Urinary bladder (tissue), 4 donors: ENCODE measurements around the gene AURKB. TPM values are rescaled to one million over a fixed set of nuclear protein-coding genes. Genes with fewer than 3 reads are reported as not detected.
"Not testable (repeated sequence)": the region's sequence is repeated elsewhere in the genome, so short reads cannot be mapped to it uniquely, and the experiment has no call there.

ENCODE experiments used
- DNase-seq: peaks from one replicate; pipeline ENCODE4 v3.0.0-alpha.2; 2015; ENCODE audit errors: extremely low spot score
- H3K27ac ChIP-seq: one replicate; pipeline ENCODE4 v1.5.1; 2013; ENCODE audit warnings: low read depth, mild to moderate bottlenecking, moderate library complexity
- H3K36me3 ChIP-seq: one replicate; pipeline ENCODE4 v1.6.1; 2013; ENCODE audit warnings: mild to moderate bottlenecking, moderate library complexity; ENCODE audit not compliant: insufficient read depth
- H3K4me1 ChIP-seq: one replicate; pipeline ENCODE4 v1.6.1; 2013; ENCODE audit warnings: mild to moderate bottlenecking, moderate library complexity; ENCODE audit not compliant: insufficient read depth
- H3K4me3 ChIP-seq: one replicate; pipeline ENCODE4 v1.5.1; 2013; ENCODE audit warnings: low read depth, low read length
- WGBS: extraction: QIAGEN DNeasy Blood & Tissue Kit; methylation state at CpG from one replicate; pipeline ENCODE4 v1.1.7; 2013; 5-methylcytosine and 5-hydroxymethylcytosine counted together
- polyA plus RNA-seq: library from polyadenylated mRNA; stranded (reverse); fragments of 200-250 nt; gene quantifications from one replicate; pipeline ENCODE4 v1.2.3, GENCODE V29; 2013
- total RNA-seq: library from RNA; depleted of rRNA; stranded (reverse); fragments of >200 nt; gene quantifications from one replicate; pipeline ENCODE4 v1.2.3, GENCODE V29; 2014
- donor health status: healthy with polysubstance abuse.
- donor health status: healthy.

The AURKB gene
- total and polyA plus RNA-seq, 2 donors = 0.66 to 9.3 TPM

DNA sequence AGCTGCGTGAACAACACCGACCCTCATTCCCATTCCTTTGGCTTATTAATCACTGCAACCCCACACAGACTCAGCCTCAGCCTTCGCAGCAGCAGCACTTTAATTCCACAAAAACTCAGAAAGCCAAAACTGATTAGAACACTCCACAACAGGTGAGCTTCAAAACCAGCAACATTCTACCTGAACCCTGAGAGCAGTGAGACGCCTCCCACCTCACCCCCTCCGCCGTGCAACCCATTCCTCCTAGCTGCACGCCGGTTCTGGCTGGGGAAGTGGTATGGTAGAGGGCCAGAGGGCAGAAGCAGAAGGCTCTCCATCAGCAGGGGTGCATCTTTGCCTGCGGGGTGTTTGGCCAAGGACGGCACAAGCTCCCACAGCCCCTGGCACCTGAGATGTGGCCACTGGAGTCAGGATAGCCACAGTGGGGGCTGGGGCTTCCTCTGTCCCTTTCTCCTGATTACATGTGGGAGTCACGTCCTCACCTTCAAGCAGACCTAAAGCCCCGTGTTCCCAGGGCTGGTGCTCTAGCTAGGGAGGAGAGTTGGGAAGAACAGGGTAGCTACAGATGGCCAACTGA lies 22.0 kb downstream of the AURKB start:
- Histone ChIP-seq H3K36me3 (no peaks in the 10 kb centered on the region), H3K27ac (no peak overlapping the region), H3K4me1 (no peaks in the 10 kb centered on the region), H3K4me3 (peak overlapping the region; percentile 71)
- no peak for DNase-seq
- WGBS = 31% methylated on average over 12 of the region's 12 CpGs

DNA sequence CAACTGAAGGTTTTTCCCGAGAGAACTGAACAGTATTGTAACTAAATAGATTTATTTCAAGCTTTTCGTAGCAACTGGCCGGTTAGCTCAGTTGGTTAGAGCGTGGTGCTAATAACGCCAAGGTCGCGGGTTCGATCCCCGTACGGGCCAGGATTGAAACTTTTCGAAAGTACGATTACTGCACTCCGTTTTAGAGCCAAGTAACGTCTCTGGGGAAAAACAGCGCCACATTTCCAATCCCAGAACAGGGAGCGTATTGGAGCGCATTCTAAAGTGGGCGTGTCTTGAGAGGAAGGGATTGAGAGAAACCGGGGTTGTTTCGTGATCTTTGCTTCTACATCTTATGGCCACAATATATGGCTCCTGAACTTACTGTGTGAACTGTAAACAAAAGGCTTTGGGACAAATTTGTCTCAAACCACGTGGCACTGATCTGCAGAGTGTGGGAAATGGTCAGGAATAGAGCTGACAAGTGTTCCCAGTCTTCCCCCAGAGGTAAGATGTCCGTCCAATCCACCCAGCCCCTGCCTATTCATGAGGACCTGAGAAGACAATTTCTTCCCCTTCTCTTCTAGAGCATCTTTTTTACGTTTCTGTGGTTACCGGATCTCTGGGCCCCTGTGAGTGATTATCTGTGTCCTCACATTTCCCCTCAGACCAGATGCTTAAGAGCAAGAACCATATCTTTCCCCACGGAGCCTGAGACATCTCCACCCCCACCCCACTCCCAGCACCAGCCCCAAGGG lies 22.7 kb downstream of the AURKB start:
- under 1% methylated on average over 25 of the region's 25 CpGs for WGBS
- peak; percentile 95 for DNase-seq
- Histone ChIP-seq H3K4me1 (no peaks in the 10 kb centered on the region), H3K36me3 (no peaks in the 10 kb centered on the region), H3K4me3 (peak overlapping the region; percentile 21), H3K27ac (peak overlapping the region; percentile 55)

DNA sequence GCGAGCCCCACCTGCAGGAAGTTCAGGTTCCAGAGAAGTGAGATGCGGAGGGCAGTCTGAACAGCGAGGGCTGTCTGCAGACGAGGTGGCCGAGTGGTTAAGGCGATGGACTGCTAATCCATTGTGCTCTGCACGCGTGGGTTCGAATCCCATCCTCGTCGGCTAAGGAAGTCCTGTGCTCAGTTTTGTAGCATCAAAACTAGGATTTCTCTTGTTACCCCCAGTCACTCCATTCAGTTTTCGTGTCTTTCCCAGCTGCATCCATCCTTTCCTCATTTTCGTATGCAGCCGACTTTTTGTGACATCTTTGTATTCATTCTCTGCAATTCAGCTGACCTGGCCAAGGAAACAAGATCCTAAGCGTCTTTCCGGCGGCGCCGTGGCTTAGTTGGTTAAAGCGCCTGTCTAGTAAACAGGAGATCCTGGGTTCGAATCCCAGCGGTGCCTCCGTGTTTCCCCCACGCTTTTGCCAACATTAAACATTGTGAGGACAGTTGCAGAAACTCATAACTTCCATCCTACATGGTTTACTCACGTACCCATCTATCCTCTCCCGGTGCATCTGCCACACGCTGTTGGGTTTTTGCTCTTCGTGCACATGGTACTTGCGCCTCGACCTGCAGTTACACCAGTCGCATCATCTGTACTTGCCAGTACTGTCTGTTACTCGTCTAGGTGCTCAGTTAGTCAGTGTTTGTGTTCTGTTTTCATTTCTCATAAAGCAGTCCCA lies 23.4 kb downstream of the AURKB start:
- Histone ChIP-seq H3K4me1 (no peaks in the 10 kb centered on the region), H3K4me3 (peak overlapping the region; percentile 56), H3K27ac (peak overlapping the region; percentile 55), H3K36me3 (no peaks in the 10 kb centered on the region)
- peak; percentile 96 for DNase-seq
- under 1% methylated on average over 32 of the region's 32 CpGs for WGBS

DNA sequence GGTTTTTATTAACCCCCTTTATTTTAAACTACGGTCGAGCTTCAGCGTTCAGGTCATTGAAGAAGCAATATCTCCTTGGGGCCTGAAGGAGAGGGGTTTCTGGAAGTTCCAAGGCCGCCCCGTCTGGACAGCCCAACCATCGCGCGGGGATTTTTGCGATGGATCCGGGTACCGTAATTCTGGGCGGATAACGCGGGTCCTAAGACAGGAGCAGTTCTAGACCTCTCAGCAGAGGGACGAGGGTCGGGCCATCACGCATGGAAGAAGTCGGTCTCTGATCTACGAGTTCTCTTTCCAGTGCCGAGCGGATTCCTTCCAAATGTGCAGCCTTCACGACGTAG lies 24.0 kb downstream of the AURKB start:
- no peak for DNase-seq
- Histone ChIP-seq H3K4me1 (no peaks in the 10 kb centered on the region), H3K4me3 (peak overlapping the region; percentile 56), H3K36me3 (no peaks in the 10 kb centered on the region), H3K27ac (peak overlapping the region; percentile 88)
- WGBS = under 1% methylated on average over 23 of the region's 23 CpGs

DNA sequence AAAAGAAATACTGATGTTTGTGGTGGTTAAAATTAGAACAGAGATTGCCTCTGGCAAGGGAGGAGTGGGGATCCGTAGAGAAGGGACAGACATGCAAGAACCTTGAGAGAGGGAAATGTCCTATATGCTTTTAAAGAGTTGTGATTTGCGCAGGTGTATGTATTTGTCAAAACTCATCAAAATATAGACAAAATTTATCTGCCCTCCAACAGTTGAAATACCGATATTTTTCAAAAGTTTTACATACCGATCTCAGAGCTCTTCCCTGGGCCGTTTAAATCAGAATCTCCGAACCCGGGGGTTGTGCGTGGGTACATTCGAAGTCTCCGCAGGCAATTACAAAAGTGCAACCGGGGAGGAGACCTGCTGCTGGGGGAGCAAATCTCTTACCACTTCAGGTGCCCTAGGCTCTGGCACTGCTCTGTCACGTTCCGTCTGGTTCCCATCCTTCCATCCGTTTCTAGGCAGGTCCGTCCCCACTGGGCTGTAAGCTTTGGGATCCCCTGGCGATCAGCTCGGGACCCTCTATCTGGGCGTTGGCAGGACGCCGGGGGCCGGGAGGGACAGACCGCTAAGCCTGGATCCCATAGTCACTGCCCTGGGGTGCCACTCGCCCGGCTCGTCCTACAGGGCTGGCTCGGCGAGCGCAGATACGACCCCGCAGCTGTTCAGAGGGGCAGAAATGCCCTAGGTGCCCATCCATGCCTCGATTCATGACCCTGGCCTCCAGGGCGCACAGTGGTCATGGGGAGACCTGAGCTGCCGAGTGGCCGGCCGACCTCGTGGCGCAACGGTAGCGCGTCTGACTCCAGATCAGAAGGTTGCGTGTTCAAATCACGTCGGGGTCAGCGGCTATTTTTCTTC lies 24.6 kb downstream of the AURKB start:
- Histone ChIP-seq H3K4me3 (peak overlapping the region; percentile 56), H3K27ac (peak overlapping the region; percentile 85), H3K4me1 (no peaks in the 10 kb centered on the region), H3K36me3 (no peaks in the 10 kb centered on the region)
- under 1% methylated on average over 44 of the region's 44 CpGs for WGBS
- DNase-seq = no peak

GRCh38 chr17:8176998-8177731 lies 33.2 kb downstream of the AURKB start:
- H3K36me3 ChIP-seq = no peaks in the 10 kb centered on the region
- H3K4me3 ChIP-seq = no peak overlapping the region
- DNase-seq = no peak
- WGBS = 68% methylated on average over 19 of the region's 19 CpGs
- no peaks in the 10 kb centered on the region for H3K4me1 ChIP-seq
- H3K27ac ChIP-seq = no peak overlapping the region

GRCh38 chr17:8176197-8176940 lies 34.0 kb downstream of the AURKB start, which contains the start of gene TMEM107:
Gene TMEM107, minus strand, starts transcription at chr17:8176380. Its CDS starts 94 bp downstream, at chr17:8176286.
- no peak within 1 kb of the TSS for H3K27ac ChIP-seq
- no peaks in the 10 kb centered on the region for H3K36me3 ChIP-seq
- peak within 1 kb of the TSS; percentile 57 for H3K4me3 ChIP-seq
- no peaks in the 10 kb centered on the region for H3K4me1 ChIP-seq
- DNase-seq = no peak
- WGBS = 1% methylated on average over 56 of the region's 56 CpGs

DNA sequence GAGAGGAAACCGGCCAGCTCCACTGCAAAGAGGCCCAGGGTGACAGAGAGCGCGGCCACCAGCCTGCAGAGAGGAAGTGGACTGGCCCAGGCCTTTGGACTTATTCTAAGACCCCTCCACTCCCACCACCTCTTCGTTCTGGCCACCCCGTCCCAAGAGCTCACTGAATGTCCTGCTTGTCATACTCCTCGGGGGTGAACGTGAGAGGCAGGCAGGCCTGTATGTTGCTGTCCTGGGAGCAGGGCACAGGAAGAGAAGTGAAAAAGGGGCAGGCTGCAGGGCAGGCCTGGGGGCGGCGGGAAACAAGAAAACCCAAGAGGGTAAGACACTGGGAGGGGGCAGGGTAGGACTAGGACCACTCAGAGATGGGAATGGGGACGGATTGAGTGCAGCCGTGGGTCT lies 34.6 kb downstream of the AURKB start:
- no peak for DNase-seq
- WGBS = 13% methylated on average over 11 of the region's 11 CpGs
- no peaks in the 10 kb centered on the region for H3K4me1 ChIP-seq
- H3K36me3 ChIP-seq = no peaks in the 10 kb centered on the region
- no peak overlapping the region for H3K27ac ChIP-seq
- peak overlapping the region; percentile 57 for H3K4me3 ChIP-seq

DNA sequence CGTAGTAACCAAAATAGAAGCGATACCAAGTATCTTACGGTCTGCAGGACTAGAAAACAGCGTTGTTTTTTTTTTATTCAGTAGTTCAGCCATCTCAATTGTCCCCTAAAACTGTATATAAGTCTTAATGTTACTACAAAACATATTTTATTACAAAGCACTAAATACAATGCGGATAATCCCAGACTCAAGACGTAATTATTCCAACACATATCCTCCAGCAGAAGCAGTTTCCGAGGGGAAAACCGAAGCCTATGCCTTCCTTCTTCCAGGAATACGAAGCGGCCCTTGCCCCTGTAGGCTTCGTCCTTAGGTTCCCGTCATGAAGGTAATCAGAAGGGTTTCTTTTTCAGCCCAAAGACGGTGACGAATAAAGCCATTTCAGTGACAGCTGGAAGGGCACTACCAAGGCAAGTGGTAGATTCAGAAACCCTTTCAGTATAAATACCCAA lies 36.5 kb downstream of the AURKB start:
- Histone ChIP-seq H3K36me3 (no peaks in the 10 kb centered on the region), H3K4me1 (no peaks in the 10 kb centered on the region), H3K27ac (no peak overlapping the region), H3K4me3 (peak overlapping the region; percentile 11)
- 4% methylated on average over 14 of the region's 14 CpGs for WGBS
- no peak for DNase-seq

DNA sequence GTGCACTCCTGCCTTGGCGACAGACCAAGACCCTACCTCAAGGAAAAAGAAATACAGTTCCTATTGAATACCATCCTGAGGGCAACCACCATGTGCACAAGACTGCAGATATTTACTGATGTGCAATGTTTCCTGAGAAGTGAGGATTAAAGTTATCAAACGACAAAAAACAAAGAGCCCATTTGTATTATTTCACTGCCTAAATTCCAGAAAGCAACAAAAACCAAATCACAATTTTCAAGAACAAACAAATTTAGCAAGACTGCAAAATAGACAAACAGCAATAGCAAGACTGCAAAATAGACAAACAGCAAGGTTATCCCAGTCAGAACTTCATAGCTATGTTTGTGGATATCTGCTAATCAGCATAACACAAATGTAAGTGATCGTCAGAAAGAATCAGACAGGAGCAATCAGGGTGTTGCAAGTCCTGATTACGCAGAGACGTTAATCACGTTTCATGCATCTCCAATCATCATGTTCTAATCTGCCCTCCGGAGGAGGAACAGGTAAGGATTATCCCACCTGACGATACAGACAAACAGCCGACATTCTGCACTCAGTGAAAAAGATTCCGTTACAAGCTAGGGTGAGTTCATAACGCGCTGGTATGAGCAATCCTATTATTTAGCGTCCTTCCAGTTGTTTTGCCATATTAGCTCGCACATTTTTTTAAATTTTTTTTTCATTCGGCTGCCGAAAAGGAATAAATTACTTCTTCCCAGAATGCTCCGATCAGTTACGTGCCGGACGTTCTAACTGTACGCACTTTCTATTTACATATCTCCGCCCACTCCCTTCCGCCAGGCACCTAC lies 37.1 kb downstream of the AURKB start:
- Histone ChIP-seq H3K27ac (no peak overlapping the region), H3K4me3 (peak overlapping the region; percentile 26), H3K4me1 (no peaks in the 10 kb centered on the region), H3K36me3 (no peaks in the 10 kb centered on the region)
- WGBS = under 1% methylated on average over 23 of the region's 23 CpGs
- DNase-seq = peak; percentile 94

DNA sequence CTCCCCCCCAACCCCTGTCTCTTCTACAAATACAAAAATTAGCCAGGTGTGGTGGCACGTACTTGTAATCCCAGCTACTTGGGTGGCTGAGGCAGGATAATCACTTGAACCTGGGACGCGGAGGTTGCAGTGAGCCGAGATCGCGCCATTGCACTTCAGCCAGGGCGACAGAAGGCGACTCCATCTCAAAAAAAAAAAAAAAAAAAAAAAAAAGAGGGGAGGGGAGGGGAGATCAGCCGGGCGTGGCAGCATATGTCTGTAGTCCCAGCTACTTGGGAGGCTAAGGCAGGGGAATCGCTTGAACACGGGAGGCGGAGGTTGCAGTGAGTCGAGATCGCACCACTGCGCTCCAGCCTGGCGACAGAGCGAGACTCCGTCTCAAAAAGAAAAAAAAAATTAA lies 40.2 kb downstream of the AURKB start:
- H3K36me3 ChIP-seq = not testable (repeated sequence)

More for the DNA sequence above, 40.2 kb downstream of the AURKB start:
- not testable (repeated sequence) for H3K27ac ChIP-seq, DNase-seq, H3K4me3 ChIP-seq, H3K4me1 ChIP-seq
- WGBS = 88% methylated on average over 19 of the region's 19 CpGs
